Keratinocyte (primary cell): Measurements from ENCODE around the gene PSMD6. TPM values are rescaled to one million over a fixed set of nuclear protein-coding genes. Genes with fewer than 3 reads are reported as not detected.

ENCODE experiments used
- DNase-seq: peaks from one replicate; pipeline ENCODE4 v3.0.0-alpha.2; 2011; ENCODE audit warnings: low read depth, missing footprints, low spot score
- FAIRE-seq: peaks from 2 replicates; lab custom pipeline; 2011; peaks lifted over from hg19 to GRCh38; lab: Jason Lieb, UNC
- H2AFZ ChIP-seq: 2 replicates; pipeline ENCODE4 v1.6.0; 2012; ENCODE audit warnings: low read length, control low read depth, inconsistent platforms; ENCODE audit not compliant: control insufficient read depth
- H3K27ac ChIP-seq: 2 replicates; pipeline ENCODE4 v1.5.1; 2011; ENCODE audit warnings: low read length; ENCODE audit not compliant: control insufficient read depth, insufficient read depth
- H3K27me3 ChIP-seq: 3 replicates; pipeline ENCODE4 v1.6.0; 2011; ENCODE audit warnings: low read length; ENCODE audit not compliant: control insufficient read depth, insufficient read depth; ENCODE audit errors: extremely low read depth
- H3K36me3 ChIP-seq, 2 experiments: 2 replicates in 1 of 2; 3 replicates in 1 of 2; pipeline ENCODE4 v1.5.1; 2011; ENCODE audit warnings: low read length in 2 of 2, mild to moderate bottlenecking in 1 of 2; ENCODE audit not compliant: control insufficient read depth in 2 of 2, insufficient read depth in 2 of 2; ENCODE audit errors: extremely low read depth in 1 of 2
- H3K4me1 ChIP-seq: 3 replicates; pipeline ENCODE4 v1.5.1; 2011; ENCODE audit warnings: low read length; ENCODE audit not compliant: control insufficient read depth, insufficient read depth; ENCODE audit errors: extremely low read depth
- H3K4me2 ChIP-seq: 3 replicates; pipeline ENCODE4 v1.6.0; 2011; ENCODE audit warnings: low read depth, low read length; ENCODE audit not compliant: control insufficient read depth, insufficient read depth; ENCODE audit errors: extremely low read depth
- H3K4me3 ChIP-seq, 3 experiments: fragments of 200-600 bp in 1 of 3; sonication (generic) in 1 of 3; 2 replicates in 2 of 3; 3 replicates in 1 of 3; pipeline ENCODE4 v1.5.1; 2011 to 2016; ENCODE audit warnings: low read length in 3 of 3, mild to moderate bottlenecking in 3 of 3, control low read depth in 2 of 3, inconsistent platforms in 1 of 3, low read depth in 1 of 3, mixed read lengths in 1 of 3, mixed run types in 1 of 3, moderate library complexity in 1 of 3; ENCODE audit not compliant: control insufficient read depth in 2 of 3, insufficient read depth in 2 of 3; ENCODE audit errors: extremely low read depth in 1 of 3
- H3K79me2 ChIP-seq: 2 replicates; pipeline ENCODE4 v1.6.0; 2012; ENCODE audit warnings: low read length; ENCODE audit not compliant: control insufficient read depth, insufficient read depth
- H3K9ac ChIP-seq: 3 replicates; pipeline ENCODE4 v1.6.0; 2011; ENCODE audit warnings: low read length; ENCODE audit not compliant: control insufficient read depth, insufficient read depth; ENCODE audit errors: extremely low read depth
- H3K9me1 ChIP-seq: 3 replicates; pipeline ENCODE4 v1.6.0; 2011; ENCODE audit warnings: low read length; ENCODE audit not compliant: control insufficient read depth, insufficient read depth; ENCODE audit errors: extremely low read depth
- H3K9me3 ChIP-seq: 2 replicates; pipeline ENCODE4 v1.5.1; 2012; ENCODE audit warnings: low read depth, low read length; ENCODE audit not compliant: control insufficient read depth
- H4K20me1 ChIP-seq: 3 replicates; pipeline ENCODE4 v1.6.0; 2011; ENCODE audit warnings: low read length; ENCODE audit not compliant: control insufficient read depth, insufficient read depth; ENCODE audit errors: extremely low read depth
- EZH2 ChIP-seq: IDR thresholded peaks from one replicate; pipeline ENCODE4 v1.6.1; 2012; ENCODE audit warnings: inconsistent platforms, mild to moderate bottlenecking, low read length, moderate library complexity
- dilution Hi-C: fragments of 300-500 bp; cut with MboI; formaldehyde crosslinking; loops from one replicate; pipeline ENCODE4 v1.7.0; 2020; ENCODE audit warnings: low sequenced_read_pairs; ENCODE audit not compliant: extremely low pct_ligation_motif_present
- polyA plus RNA-seq, 5 experiments: library from polyadenylated mRNA; depleted of rRNA in 3 of 5; stranded (reverse) in 3 of 5; stranded (forward) in 1 of 5; unstranded in 1 of 5; fragments of >200 nt; gene quantifications; 1 replicate in 1 of 5; 2 replicates in 3 of 5; 3 replicates in 1 of 5; pipeline versions ENCODE4 v1.2.1 to v1.2.3, GENCODE V29; 2011 to 2012; ENCODE audit warnings: missing spikeins in 2 of 5, low read depth in 1 of 5, low replicate concordance in 1 of 5
- TF ChIP-seq, protein P1 (sequence below), 3 experiments: IDR thresholded peaks in 1 of 3; conservative IDR thresholded peaks in 1 of 3; optimal IDR thresholded peaks in 1 of 3; 2 replicates in 2 of 3; 3 replicates in 1 of 3; pipeline versions ENCODE3 to v1.5.1; 2011; ENCODE audit warnings: low read length in 3 of 3, mild to moderate bottlenecking in 3 of 3, moderate library complexity in 2 of 3, control low read depth in 1 of 3, inconsistent platforms in 1 of 3; ENCODE audit not compliant: insufficient read depth in 2 of 3; ENCODE audit errors: extremely low read depth in 1 of 3

PSMD6 gene
- polyA plus RNA-seq, 1 donor (not counting 4 experiments of a cell fraction or from before 2014, with no cell fraction given) = 100 TPM

DNA sequence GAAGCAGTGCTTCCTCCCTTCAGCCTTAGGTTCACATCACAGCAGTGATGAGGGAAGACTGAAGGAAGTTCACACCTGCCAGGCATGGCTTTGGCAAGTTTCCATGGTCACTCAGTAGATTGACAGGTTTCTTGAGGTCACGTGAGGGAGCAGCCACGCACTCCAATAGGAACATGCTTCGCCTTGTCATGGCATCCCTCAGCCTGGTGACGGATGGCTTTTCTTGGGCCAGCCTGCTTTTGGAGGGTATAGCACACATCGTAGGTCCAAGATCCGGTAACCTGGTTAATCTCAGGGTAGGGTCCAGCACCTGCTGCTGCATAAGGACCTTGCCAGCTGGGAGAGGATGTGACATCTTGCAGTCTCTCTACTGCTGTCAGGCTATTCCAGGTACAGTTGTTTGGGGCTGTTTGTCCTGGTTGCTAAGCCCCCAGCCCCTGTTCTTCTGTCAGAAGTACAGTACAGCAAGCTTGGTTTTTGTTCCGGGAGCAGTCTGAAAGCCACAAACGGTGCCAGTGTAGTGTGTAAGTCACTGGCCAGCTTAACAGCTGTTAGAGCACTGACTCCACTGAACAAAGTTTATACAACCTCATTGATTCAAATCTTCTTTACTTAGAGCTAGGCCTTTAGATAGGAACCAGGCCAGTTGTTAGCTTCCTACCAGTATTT is 42.3 kb downstream of the PSMD6 start:
- Histone ChIP-seq H3K27me3 (no peaks in the 10 kb centered on the region), H4K20me1 (no peaks in the 10 kb centered on the region), H3K79me2 (peaks cover 15% of the 10 kb centered on the region), H3K9ac (no peak overlapping the region), H3K27ac (no peak overlapping the region), H3K4me1 (peaks cover 41% of the 10 kb centered on the region), H3K9me3 (no peaks in the 10 kb centered on the region), H3K9me1 (no peaks in the 10 kb centered on the region), H2AFZ (no peak overlapping the region), H3K4me3 (no peak overlapping the region), H3K4me2 (no peak overlapping the region), H3K36me3 (peaks cover 26 to 30% of the 10 kb centered on the region in 2 experiments)
- TF ChIP-seq, protein P1, sequence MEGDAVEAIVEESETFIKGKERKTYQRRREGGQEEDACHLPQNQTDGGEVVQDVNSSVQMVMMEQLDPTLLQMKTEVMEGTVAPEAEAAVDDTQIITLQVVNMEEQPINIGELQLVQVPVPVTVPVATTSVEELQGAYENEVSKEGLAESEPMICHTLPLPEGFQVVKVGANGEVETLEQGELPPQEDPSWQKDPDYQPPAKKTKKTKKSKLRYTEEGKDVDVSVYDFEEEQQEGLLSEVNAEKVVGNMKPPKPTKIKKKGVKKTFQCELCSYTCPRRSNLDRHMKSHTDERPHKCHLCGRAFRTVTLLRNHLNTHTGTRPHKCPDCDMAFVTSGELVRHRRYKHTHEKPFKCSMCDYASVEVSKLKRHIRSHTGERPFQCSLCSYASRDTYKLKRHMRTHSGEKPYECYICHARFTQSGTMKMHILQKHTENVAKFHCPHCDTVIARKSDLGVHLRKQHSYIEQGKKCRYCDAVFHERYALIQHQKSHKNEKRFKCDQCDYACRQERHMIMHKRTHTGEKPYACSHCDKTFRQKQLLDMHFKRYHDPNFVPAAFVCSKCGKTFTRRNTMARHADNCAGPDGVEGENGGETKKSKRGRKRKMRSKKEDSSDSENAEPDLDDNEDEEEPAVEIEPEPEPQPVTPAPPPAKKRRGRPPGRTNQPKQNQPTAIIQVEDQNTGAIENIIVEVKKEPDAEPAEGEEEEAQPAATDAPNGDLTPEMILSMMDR (optimal IDR thresholded peaks at IDR 0.05 in 1 of 3, IDR thresholded peaks at IDR 0.05 in 1 of 3, conservative IDR thresholded peaks at IDR 0.05 in 1 of 3; ENCODE audit: extremely low read depth in 1 of 3, insufficient read depth in 2 of 3, low read length in 3 of 3) = no peak
- TF ChIP-seq EZH2 = no peak
- DNase-seq (no peak), FAIRE-seq (no peak)
- dilution Hi-C loops = no loop called here

DNA sequence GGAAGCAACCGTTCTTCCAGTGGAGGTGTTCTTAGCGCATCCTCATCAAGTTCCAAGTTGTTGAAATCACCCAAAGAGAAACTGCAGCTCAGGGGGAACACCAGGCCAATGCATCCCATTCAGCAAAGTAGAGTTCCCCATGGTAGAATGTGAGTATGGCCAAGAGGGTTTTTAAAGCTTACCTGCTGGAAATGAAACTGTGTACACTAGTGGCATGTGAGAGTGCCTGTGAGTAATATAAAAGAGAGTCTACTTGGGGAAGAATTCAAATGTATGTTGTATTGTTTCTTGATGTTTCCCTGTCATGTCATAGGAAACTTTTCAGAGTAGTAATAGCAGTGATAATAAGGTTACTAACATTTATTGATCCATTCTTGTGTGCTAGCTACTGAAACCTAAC is 43.3 kb downstream of the PSMD6 start:
- no peak for TF ChIP-seq EZH2
- TF ChIP-seq, protein P1 (optimal IDR thresholded peaks at IDR 0.05 in 1 of 3, IDR thresholded peaks at IDR 0.05 in 1 of 3, conservative IDR thresholded peaks at IDR 0.05 in 1 of 3; ENCODE audit: extremely low read depth in 1 of 3, insufficient read depth in 2 of 3, low read length in 3 of 3) = no peak
- peak overlapping the region; percentile 55 for H3K27ac ChIP-seq
- DNase-seq (no peak), FAIRE-seq (peak; percentile 61)
- no peaks in the 10 kb centered on the region for H3K27me3 ChIP-seq
- H3K4me3 ChIP-seq = no peak overlapping the region
- H3K9ac ChIP-seq = no peak overlapping the region
- no peaks in the 10 kb centered on the region for H3K9me3 ChIP-seq
- H3K36me3 ChIP-seq = peaks cover 24 to 30% of the 10 kb centered on the region in 2 experiments
- H3K9me1 ChIP-seq = no peaks in the 10 kb centered on the region
- dilution Hi-C loops = no loop called here
- H3K4me1 ChIP-seq = peaks cover 49% of the 10 kb centered on the region
- no peaks in the 10 kb centered on the region for H4K20me1 ChIP-seq
- H3K79me2 ChIP-seq = peaks cover 15% of the 10 kb centered on the region
- H2AFZ ChIP-seq = no peak overlapping the region
- H3K4me2 ChIP-seq = peak overlapping the region; percentile 83
